NT2/D1 (cell line): Measurements from ENCODE around the gene CNOT4.

Source experiments
- SUZ12 ChIP-seq: IDR thresholded peaks from 2 replicates; pipeline ENCODE4 v1.6.1; 2011; ENCODE audit not compliant: insufficient read length, insufficient read depth; ENCODE audit errors: extremely low read depth
- YY1 ChIP-seq: IDR thresholded peaks from 2 replicates; pipeline ENCODE4 v1.6.1; 2011; ENCODE audit not compliant: insufficient read length, insufficient read depth
- ZNF274 ChIP-seq: IDR thresholded peaks from 2 replicates; pipeline ENCODE4 v1.6.1; 2011; ENCODE audit warnings: mild to moderate bottlenecking, low read depth, low read length

- TF ChIP-seq SUZ12, result no peak
- TF ChIP-seq YY1, result no peak
- TF ChIP-seq ZNF274, result no peak
Measured at GRCh38 chr7:135414850-135415439, 95.0 kb downstream of the CNOT4 start.
